ENCODE results near the gene CPNE7. TPM values are rescaled to one million over a fixed set of nuclear protein-coding genes. Genes with fewer than 3 reads are reported as not detected.

Gene CPNE7
- total and polyA plus RNA-seq, 2 experiments from 2014 or later = 8.7 to 24.8 TPM

DNA sequence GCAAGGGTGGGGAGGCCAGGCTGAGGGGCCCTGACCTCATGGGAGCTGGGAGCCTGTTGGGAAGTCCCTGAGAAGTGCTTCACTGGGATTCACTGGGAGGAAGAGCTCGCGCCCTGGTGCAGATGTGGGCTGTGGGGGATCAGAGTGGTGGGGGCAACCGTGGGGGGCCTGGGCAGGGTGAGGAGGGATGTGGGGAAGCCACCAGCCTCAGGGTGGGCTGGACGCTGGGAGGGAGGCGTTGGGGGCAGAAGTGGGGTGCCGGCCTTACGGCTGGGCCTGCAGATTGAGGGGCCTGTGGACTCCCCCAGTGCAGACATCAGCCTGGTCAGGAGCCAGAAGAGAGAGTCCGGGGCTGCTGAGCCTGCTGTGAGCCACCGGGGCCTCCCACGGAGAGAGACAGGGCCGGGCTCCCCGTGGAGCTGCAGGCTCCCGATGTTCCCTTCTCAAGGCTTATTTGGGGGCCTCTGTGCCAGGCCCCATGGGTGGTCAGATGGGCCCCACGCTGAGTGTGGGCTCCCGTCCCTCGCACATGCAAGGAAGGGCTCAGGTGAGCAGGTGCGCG, 45.7 kb downstream of the CPNE7 start:
- Histone ChIP-seq H3K9me3 (ENCODE audit: low read depth) (no peaks in the 10 kb centered on the region), H4K20me1 (ENCODE audit: insufficient read depth, poor library complexity, severe bottlenecking) (no peaks in the 10 kb centered on the region), H3K9me2 (replicated peaks; ENCODE audit: insufficient read depth) (no peaks in the 10 kb centered on the region), H2AFZ (no peak overlapping the region), H3K27me3 (no peaks in the 10 kb centered on the region), H3K36me3 (replicated peaks; ENCODE audit: insufficient read depth, low read depth) (no peaks in the 10 kb centered on the region), H3K4me2 (no peak overlapping the region), H3K79me2 (no peaks in the 10 kb centered on the region), H3K4me3 (no peak overlapping the region), H3K27ac (no peak overlapping the region), H3K4me1 (ENCODE audit: insufficient read depth) (peaks cover 14% of the 10 kb centered on the region)
- TF ChIP-seq EZH2phosphoT487 (IDR thresholded peaks at IDR 0.05; ENCODE audit: low read depth, severe bottlenecking, unreplicated experiment) (no peak), EZH2 (IDR thresholded peaks at IDR 0.05; ENCODE audit: borderline replicate concordance) (no peak), CTCF (IDR thresholded peaks at IDR 0.05; ENCODE audit: poor library complexity) (no peak)
- 92% methylated on average over 12 of the region's 18 CpGs for WGBS (ENCODE audit: low lambda C conversion rate, missing lambda C conversion rate)
- DNase-seq (ENCODE audit: low spot score) = no peak

DNA sequence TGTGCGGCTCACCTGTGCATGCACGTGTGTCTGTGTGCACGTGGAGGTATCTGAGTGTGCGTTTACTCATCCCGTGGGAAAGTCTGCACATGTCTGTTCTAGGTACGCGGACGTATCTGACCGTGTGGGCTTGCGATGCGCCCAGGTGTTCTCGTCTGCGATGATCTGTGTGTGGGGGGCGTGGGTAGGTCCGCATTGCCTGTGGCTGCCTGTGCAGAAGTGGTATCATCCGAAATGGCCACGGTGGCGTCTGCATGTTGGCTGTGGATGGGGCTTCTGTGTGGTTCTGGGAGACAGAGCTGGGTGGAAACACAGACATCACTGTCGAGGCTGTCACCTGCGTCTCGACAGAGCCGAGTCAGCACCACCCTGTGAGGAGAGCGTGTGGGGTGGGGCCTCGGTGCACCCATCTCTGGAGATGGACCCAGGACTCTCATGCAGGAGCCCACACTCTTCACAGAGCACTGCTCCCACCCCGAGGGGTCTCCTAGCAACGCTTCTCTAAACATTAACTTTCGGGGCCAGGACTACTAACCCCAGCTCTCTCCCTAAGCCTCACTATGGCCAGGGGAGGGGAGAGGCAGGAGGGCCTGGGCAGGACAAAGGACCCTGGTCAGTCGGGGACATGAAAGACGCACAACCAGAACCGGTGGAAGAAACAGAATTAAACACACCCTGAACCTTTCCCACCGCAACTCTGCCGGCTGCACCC, 46.3 kb downstream of the CPNE7 start:
- peaks cover 14% of the 10 kb centered on the region for H3K4me1 ChIP-seq (ENCODE audit: insufficient read depth)
- H3K36me3 ChIP-seq (replicated peaks; ENCODE audit: insufficient read depth, low read depth) = no peaks in the 10 kb centered on the region
- H3K9me2 ChIP-seq (replicated peaks; ENCODE audit: insufficient read depth) = no peaks in the 10 kb centered on the region
- H3K27me3 ChIP-seq = no peaks in the 10 kb centered on the region
- DNase-seq (ENCODE audit: low spot score) = no peak
- no peaks in the 10 kb centered on the region for H3K9me3 ChIP-seq (ENCODE audit: low read depth)
- no peak overlapping the region for H3K4me3 ChIP-seq
- no peak overlapping the region for H2AFZ ChIP-seq
- no peak overlapping the region for H3K27ac ChIP-seq
- no peak overlapping the region for H3K4me2 ChIP-seq
- TF ChIP-seq EZH2 (IDR thresholded peaks at IDR 0.05; ENCODE audit: borderline replicate concordance) (no peak), CTCF (IDR thresholded peaks at IDR 0.05; ENCODE audit: poor library complexity) (no peak), EZH2phosphoT487 (IDR thresholded peaks at IDR 0.05; ENCODE audit: low read depth, severe bottlenecking, unreplicated experiment) (no peak)
- no peaks in the 10 kb centered on the region for H4K20me1 ChIP-seq (ENCODE audit: insufficient read depth, poor library complexity, severe bottlenecking)
- 84% methylated on average over 31 of the region's 32 CpGs for WGBS (ENCODE audit: low lambda C conversion rate, missing lambda C conversion rate)
- H3K79me2 ChIP-seq = no peaks in the 10 kb centered on the region

DNA sequence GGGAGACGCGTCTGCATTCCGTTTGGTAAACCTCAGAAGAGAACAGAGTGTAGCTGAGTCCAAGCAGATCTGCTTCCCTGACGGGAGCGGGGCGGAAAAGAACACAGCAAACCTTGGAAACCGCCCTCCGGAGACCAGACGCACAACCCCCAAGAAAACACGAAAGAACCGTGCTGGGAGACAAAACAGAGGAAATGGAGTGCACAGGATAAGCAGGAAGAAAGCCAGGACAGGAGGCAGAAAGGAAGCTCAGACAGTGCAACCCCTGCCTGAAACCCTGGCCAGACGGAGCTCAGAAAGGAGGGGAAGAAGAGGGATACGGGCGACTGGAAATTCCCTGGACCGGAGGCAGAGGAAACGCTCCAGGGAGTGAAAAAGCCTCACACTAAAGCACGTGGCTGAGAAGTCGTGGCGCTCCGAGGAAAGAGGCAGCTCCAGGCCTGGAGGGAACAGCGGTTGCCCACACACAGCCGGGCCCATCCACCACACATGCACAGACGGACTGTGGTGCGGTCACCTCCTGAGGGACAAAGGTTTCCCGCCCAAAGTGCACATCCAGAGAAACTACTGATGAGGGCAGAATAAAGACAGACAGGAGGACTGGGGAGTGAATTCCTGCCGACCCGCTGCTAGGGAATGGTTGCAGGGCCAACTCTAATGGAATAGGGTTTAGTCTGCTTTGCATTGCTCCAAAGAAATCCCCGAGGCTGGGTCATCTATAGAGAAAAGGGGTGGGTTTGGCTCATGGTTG, 48.1 kb downstream of the CPNE7 start:
- no peak overlapping the region for H3K27ac ChIP-seq

More for the DNA sequence above, 48.1 kb downstream of the CPNE7 start:
- Histone ChIP-seq H3K36me3 (replicated peaks; ENCODE audit: insufficient read depth, low read depth) (no peaks in the 10 kb centered on the region), H3K4me3 (no peak overlapping the region), H3K4me2 (no peak overlapping the region), H3K79me2 (no peaks in the 10 kb centered on the region), H4K20me1 (ENCODE audit: insufficient read depth, poor library complexity, severe bottlenecking) (no peaks in the 10 kb centered on the region), H3K9me2 (replicated peaks; ENCODE audit: insufficient read depth) (no peaks in the 10 kb centered on the region), H2AFZ (no peak overlapping the region), H3K4me1 (ENCODE audit: insufficient read depth) (peaks cover 14% of the 10 kb centered on the region), H3K27me3 (no peaks in the 10 kb centered on the region), H3K9me3 (ENCODE audit: low read depth) (no peaks in the 10 kb centered on the region)
- no peak for DNase-seq (ENCODE audit: low spot score)
- TF ChIP-seq EZH2phosphoT487 (IDR thresholded peaks at IDR 0.05; ENCODE audit: low read depth, severe bottlenecking, unreplicated experiment) = no peak
- TF ChIP-seq EZH2 (IDR thresholded peaks at IDR 0.05; ENCODE audit: borderline replicate concordance) = no peak
- TF ChIP-seq CTCF (IDR thresholded peaks at IDR 0.05; ENCODE audit: poor library complexity) = no peak
- WGBS (ENCODE audit: low lambda C conversion rate, missing lambda C conversion rate) = 58% methylated on average over 28 of the region's 28 CpGs
